Measurements from ENCODE around the gene TP53I13.

The TP53I13 gene

GRCh38 chr17:29591737-29592608 lies 23.5 kb downstream of the TP53I13 start:
- no peak overlapping the region for H3K9ac ChIP-seq (ENCODE audit: insufficient read length)
- H3K4me3 ChIP-seq: peak overlapping the region; percentile 80
- TF ChIP-seq POLR2AphosphoS5 (IDR thresholded peaks at IDR 0.05; ENCODE audit: borderline replicate concordance, low read depth, low read length) (peak; percentile 69), FOXP2 (optimal IDR thresholded peaks at IDR 0.05; ENCODE audit: control extremely low read depth, extremely low read length, insufficient read depth) (no peak)
- no peaks in the 10 kb centered on the region for H3K36me3 ChIP-seq (ENCODE audit: insufficient read depth, low read length)
- peak; percentile 35 for DNase-seq (ENCODE audit: low read depth, low spot score)
- H3K9me3 ChIP-seq (ENCODE audit: low read depth, low read length): no peaks in the 10 kb centered on the region
- H3K27ac ChIP-seq: peak overlapping the region; percentile 87

DNA sequence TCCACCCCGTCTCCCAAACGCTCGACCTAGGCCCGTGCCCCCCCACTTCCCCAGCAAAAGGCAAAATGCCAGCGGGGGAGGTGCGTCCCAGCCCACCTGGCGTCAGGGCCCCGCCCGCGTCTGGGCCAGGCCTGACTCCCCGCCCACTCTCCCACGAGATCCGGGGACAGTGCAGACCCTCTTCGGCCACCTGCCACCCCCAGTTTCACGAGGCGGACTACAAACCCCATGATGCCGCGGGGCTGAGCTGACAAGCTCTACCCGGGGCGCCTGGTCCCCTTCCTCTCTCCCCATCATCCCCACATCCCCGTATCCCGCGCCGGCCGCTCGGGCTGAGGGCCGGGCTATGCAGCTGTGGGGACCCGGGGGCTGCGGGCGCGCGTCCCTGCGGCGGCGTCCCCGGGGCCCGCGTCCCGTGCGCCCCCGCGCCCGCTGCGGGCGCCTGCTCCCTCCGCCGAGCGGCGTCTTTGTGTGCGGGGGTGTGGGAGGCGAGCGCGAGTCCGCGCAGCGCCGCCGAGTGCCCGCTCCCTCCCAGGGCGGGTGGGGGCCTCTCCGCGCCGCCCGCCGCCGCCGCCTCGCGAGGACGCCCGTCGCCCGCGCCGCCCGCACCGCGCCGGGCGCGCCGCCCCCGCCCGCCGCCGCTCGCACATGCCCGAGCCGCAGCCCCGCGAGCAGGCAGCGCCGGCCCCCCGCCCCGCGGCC lies 24.5 kb downstream of the TP53I13 start, which contains the start of gene ANKRD13B:
TSS of gene ANKRD13B (plus strand) at position 283 of the 702 bp plus-strand sequence. CDS start 490 bp downstream, outside the sequence.
- Histone ChIP-seq H3K4me3 (peak within 1 kb of the TSS; percentile 85), H3K9me3 (ENCODE audit: low read depth, low read length) (no peaks in the 10 kb centered on the region), H3K27ac (peak within 1 kb of the TSS; percentile 87), H3K36me3 (ENCODE audit: insufficient read depth, low read length) (no peaks in the 10 kb centered on the region), H3K9ac (ENCODE audit: insufficient read length) (peak within 1 kb of the TSS; percentile 75)
- no peak for TF ChIP-seq EZH2 (IDR thresholded peaks at IDR 0.05)
- no peak for TF ChIP-seq FOXP2 (optimal IDR thresholded peaks at IDR 0.05; ENCODE audit: control extremely low read depth, extremely low read length, insufficient read depth)
- no peak for TF ChIP-seq POLR2AphosphoS5 (IDR thresholded peaks at IDR 0.05; ENCODE audit: borderline replicate concordance, low read depth, low read length)
- no peak for DNase-seq (ENCODE audit: low read depth, low spot score)

DNA sequence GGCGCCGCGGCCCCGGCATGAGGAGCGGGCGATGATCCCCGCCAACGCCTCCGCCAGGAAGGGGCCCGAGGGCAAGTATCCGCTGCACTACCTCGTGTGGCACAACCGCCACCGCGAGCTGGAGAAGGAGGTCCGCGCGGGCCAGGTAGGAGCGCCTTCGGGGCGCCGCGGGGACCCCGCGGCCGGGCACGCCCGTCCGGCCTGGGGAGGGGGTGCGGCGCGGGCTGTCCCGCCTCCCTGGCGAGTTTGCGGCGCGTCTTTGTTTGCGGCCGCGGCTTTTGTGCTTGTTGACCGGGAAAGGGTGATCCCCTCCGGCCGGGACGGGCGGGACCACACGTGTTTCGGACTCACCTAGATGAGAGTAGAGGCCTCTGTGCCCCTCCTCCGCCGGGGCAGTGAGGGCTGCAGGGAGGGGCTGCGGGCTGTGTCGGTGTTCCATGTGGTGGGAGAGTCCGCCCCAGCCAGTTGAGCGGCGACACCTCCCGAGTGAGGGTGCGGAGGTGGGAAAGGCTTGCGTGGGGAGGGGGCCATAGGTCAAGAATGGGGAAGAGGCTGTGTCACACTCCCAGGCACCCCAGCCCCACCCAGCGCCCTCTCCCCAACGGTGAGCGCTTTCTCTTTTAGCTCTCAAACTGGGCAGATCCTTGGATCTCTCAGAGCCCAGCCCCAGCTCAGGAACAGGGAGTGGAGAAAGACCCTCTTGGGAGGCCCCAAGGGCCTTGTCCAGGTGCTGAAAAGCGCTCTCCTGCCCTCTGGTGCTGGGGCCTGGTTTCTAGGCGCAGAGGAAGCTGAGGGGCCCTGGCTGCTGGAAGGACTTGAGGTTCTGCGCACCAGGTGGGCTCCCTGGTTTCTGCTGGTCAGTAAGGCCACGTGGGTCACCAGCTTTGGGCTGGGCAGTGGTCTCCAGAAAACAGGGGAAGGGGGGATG lies 25.4 kb downstream of the TP53I13 start:
- Histone ChIP-seq H3K9me3 (ENCODE audit: low read depth, low read length) (no peaks in the 10 kb centered on the region), H3K27ac (no peak overlapping the region), H3K9ac (ENCODE audit: insufficient read length) (peak overlapping the region; percentile 75), H3K4me3 (peak overlapping the region; percentile 85), H3K36me3 (ENCODE audit: insufficient read depth, low read length) (no peaks in the 10 kb centered on the region)
- no peak for DNase-seq (ENCODE audit: low read depth, low spot score)
- TF ChIP-seq FOXP2 (optimal IDR thresholded peaks at IDR 0.05; ENCODE audit: control extremely low read depth, extremely low read length, insufficient read depth) (no peak), POLR2AphosphoS5 (IDR thresholded peaks at IDR 0.05; ENCODE audit: borderline replicate concordance, low read depth, low read length) (no peak), EZH2 (IDR thresholded peaks at IDR 0.05) (no peak)

DNA sequence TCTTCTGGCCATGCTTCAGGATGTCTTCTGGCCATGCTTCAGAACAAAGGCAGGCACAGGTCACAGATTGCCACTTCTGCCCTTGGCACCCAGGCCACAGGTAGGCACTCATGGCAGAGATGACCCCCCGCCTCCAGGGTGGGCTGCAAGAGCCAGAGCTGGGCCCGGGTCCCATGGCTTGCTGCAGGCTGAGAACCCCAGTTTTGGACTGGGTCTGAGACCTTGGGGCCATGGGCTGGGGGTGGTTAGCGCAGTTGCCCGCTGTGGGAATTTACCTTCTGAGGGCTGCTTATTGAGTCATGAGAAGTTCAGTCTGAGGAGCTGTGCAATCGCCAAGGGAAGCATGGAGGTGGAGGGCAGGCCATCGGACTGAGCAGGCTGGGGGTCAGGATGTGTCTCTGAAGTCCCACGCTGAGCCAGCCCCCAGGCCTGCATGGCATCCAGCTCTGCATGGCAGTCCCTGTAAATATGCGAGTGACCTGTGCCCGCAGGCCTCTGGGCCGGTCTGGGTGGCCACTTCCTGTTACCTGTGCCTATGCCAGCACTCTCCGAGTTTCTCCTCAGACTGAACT lies 26.1 kb downstream of the TP53I13 start:
- no peaks in the 10 kb centered on the region for H3K9me3 ChIP-seq (ENCODE audit: low read depth, low read length)
- DNase-seq (ENCODE audit: low read depth, low spot score): no peak
- no peak for TF ChIP-seq FOXP2 (optimal IDR thresholded peaks at IDR 0.05; ENCODE audit: control extremely low read depth, extremely low read length, insufficient read depth)
- no peak for TF ChIP-seq EZH2 (IDR thresholded peaks at IDR 0.05)
- no peak for TF ChIP-seq POLR2AphosphoS5 (IDR thresholded peaks at IDR 0.05; ENCODE audit: borderline replicate concordance, low read depth, low read length)
- H3K36me3 ChIP-seq (ENCODE audit: insufficient read depth, low read length): no peaks in the 10 kb centered on the region
- H3K4me3 ChIP-seq: peak overlapping the region; percentile 85
- no peak overlapping the region for H3K27ac ChIP-seq
- no peak overlapping the region for H3K9ac ChIP-seq (ENCODE audit: insufficient read length)

- Histone ChIP-seq H3K4me3 (peak overlapping the region; percentile 85; the same call in 1 of the 2 replicates), H3K27ac (no peak overlapping the region), H3K9ac (ENCODE audit: insufficient read length) (no peak overlapping the region), H3K36me3 (ENCODE audit: insufficient read depth, low read length) (no peaks in the 10 kb centered on the region), H3K9me3 (ENCODE audit: low read depth, low read length) (no peaks in the 10 kb centered on the region)
- no peak for DNase-seq (ENCODE audit: low read depth, low spot score)
- TF ChIP-seq FOXP2 (optimal IDR thresholded peaks at IDR 0.05; ENCODE audit: control extremely low read depth, extremely low read length, insufficient read depth) (no peak), EZH2 (IDR thresholded peaks at IDR 0.05) (no peak), POLR2AphosphoS5 (IDR thresholded peaks at IDR 0.05; ENCODE audit: borderline replicate concordance, low read depth, low read length) (no peak)
Measured at GRCh38 chr17:29595107-29595942, 26.8 kb downstream of the TP53I13 start.

DNA sequence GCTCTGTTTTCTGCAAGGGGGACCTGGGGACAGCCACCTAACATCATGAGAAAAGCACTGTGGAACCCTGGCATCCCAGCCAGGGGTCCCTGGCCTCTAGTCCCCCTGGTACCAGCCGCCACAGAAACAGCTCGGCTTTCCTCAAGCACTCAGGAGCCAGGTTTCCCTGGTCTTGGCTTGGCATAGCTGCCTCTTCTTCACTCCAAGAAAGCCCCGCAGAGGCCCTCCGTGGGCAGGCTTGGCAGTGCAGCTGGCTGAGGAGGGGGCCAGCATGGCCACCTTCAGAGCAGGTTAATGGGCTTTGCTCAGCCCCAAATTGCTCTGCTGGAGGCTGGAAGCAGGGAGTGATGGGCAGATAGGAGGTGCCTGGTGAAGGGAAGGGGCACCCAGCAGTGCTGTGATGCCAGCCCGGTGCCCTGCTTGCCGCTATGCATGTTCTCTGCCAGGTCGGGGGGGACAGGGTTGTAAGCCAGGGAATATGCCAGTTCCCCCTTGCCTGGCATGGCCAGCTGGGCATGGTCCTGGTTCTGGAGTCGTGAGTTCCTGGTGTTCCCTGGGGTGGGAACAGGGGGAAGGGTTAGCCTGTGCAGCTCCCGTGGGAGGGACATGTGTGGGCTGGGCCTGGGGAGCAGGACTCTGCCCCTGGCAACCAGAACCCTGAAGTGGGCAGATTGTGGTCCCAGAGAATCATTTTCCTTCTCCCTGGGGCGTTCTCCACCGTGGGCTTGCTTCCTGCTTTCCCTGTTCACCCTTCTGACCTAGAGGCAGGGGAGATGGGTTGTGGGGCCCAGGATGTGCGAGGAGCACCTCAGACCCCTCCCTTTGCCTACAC lies 27.7 kb downstream of the TP53I13 start:
- no peak for DNase-seq (ENCODE audit: low read depth, low spot score)
- Histone ChIP-seq H3K36me3 (ENCODE audit: insufficient read depth, low read length) (no peaks in the 10 kb centered on the region), H3K9me3 (ENCODE audit: low read depth, low read length) (no peaks in the 10 kb centered on the region), H3K27ac (no peak overlapping the region), H3K4me3 (no peak overlapping the region), H3K9ac (ENCODE audit: insufficient read length) (no peak overlapping the region)
- TF ChIP-seq POLR2AphosphoS5 (IDR thresholded peaks at IDR 0.05; ENCODE audit: borderline replicate concordance, low read depth, low read length): no peak
- TF ChIP-seq FOXP2 (optimal IDR thresholded peaks at IDR 0.05; ENCODE audit: control extremely low read depth, extremely low read length, insufficient read depth): no peak
- no peak for TF ChIP-seq EZH2 (IDR thresholded peaks at IDR 0.05)

All from SK-N-MC (cell line).